Testis (tissue), 3 donors: ENCODE data around the gene CDKN1C. TPM values are rescaled to one million over a fixed set of nuclear protein-coding genes. Genes with fewer than 3 reads are reported as not detected.

Experiments used
- DNase-seq: peaks from one replicate; pipeline ENCODE4 v3.0.0-alpha.2; 2019
- H3K27ac ChIP-seq, 2 donors: fragments of 200-600 bp; sonication (generic); one replicate each; pipeline ENCODE4 v1.5.1; 2019
- H3K27me3 ChIP-seq: fragments of 200-600 bp; sonication (generic); one replicate; pipeline ENCODE4 v1.5.1; 2019
- H3K36me3 ChIP-seq: fragments of 200-600 bp; sonication (generic); one replicate; pipeline ENCODE4 v1.5.1; 2017; ENCODE audit warnings: low read depth; ENCODE audit errors: missing control alignments
- H3K4me1 ChIP-seq: fragments of 200-600 bp; sonication (generic); one replicate; pipeline ENCODE4 v1.5.1; 2019
- H3K4me3 ChIP-seq, 2 donors: fragments of 200-600 bp; sonication (generic); one replicate each; pipeline ENCODE4 v1.5.1; 2017 to 2019
- H3K9me3 ChIP-seq: fragments of 200-600 bp; sonication (generic); one replicate; pipeline ENCODE4 v1.5.1; 2017
- POLR2A ChIP-seq: fragments of 450-650 bp; IDR thresholded peaks from one replicate; pipeline ENCODE4 v1.6.1; 2017; ENCODE audit warnings: antibody characterized with exemption, mild to moderate bottlenecking, moderate library complexity
- WGBS, 2 donors: methylation state at CpG; one replicate each; pipeline ENCODE4 v1.1.5; 2018; 5-methylcytosine and 5-hydroxymethylcytosine counted together
- intact Hi-C: fragments of 100-400 bp; cut with DNase I; formaldehyde crosslinking; loops from one replicate; pipeline ENCODE4 v1.15.1; 2023; ENCODE audit warnings: low total_unique reads
- polyA plus RNA-seq: library from polyadenylated mRNA; stranded (reverse); fragments of 350-450 nt; fragmentation: Illumina TruSeq; extraction: RNeasy Lipid Tissue Mini Kit (QIAGEN cat#74804); gene quantifications from one replicate; pipeline ENCODE4 v1.2.3, GENCODE V29; 2014; ENCODE audit warnings: low read depth, low replicate concordance; ENCODE audit not compliant: insufficient read depth
- total RNA-seq, 2 donors: library from RNA; depleted of rRNA; stranded (reverse); fragments of >200 nt; gene quantifications; one replicate each; pipeline ENCODE4 v1.2.3, GENCODE V29; 2016
- TF ChIP-seq, protein P1 (sequence below), 3 experiments: fragments of 450-650 bp in 2 of 3; fragments of 200-600 bp in 1 of 3; sonication (generic) in 1 of 3; IDR thresholded peaks; one replicate each; pipeline ENCODE4 v1.5.1; 2016 to 2019; ENCODE audit warnings: antibody characterized with exemption in 3 of 3, mild to moderate bottlenecking in 2 of 3, moderate library complexity in 1 of 3

Gene CDKN1C
- total and polyA plus RNA-seq, 3 donors from 2014 or later, result 15.2 to 34.9 (median 24.3) TPM

DNA sequence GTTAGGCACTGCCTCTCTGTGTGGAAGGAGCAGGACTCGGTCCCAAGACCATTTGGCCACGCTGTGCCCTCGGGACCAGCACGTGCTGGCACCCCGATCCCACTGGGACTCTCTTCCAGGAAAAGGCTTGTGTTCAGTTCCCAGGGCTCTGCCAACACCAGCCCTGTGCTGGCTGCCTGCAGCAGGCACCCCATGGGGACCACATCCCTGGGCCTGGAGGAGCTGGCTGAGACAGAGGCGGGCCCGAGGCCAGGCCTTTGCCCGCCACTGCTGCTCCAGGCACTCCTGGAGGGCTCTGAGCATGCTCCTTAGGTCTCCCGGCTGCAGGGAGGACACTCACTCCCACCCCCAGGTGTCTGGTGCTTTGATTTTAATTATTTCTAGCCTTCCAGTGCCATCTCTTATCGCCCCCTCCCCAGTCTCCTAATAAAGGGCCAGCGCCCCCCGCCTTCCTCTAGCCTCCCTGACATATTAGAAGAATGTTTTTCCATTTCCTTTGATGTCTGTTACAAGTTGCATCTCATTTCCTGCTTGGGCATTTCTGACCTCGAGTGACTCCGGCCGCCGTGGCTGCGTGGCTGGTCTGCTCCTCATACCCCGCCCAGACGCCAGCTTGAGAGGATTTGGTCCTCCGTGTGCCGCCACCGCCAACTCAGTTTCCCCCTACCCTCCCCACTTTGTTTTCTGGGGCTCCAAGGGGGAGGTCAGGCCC, 14.4 kb downstream of the CDKN1C start:
- 63 to 72% methylated on average over 20 of the region's 22 CpGs for WGBS, 2 donors
- no peaks in the 10 kb centered on the region for H3K9me3 ChIP-seq
- intact Hi-C loops, result no loop called here
- H3K36me3 ChIP-seq, result no peaks in the 10 kb centered on the region
- H3K4me1 ChIP-seq, result no peaks in the 10 kb centered on the region
- H3K27me3 ChIP-seq, result peaks cover 5% of the 10 kb centered on the region
- H3K27ac ChIP-seq, result no peak overlapping the region
- no peak for DNase-seq
- TF ChIP-seq POLR2A, result no peak
- TF ChIP-seq, protein P1, sequence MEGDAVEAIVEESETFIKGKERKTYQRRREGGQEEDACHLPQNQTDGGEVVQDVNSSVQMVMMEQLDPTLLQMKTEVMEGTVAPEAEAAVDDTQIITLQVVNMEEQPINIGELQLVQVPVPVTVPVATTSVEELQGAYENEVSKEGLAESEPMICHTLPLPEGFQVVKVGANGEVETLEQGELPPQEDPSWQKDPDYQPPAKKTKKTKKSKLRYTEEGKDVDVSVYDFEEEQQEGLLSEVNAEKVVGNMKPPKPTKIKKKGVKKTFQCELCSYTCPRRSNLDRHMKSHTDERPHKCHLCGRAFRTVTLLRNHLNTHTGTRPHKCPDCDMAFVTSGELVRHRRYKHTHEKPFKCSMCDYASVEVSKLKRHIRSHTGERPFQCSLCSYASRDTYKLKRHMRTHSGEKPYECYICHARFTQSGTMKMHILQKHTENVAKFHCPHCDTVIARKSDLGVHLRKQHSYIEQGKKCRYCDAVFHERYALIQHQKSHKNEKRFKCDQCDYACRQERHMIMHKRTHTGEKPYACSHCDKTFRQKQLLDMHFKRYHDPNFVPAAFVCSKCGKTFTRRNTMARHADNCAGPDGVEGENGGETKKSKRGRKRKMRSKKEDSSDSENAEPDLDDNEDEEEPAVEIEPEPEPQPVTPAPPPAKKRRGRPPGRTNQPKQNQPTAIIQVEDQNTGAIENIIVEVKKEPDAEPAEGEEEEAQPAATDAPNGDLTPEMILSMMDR (IDR thresholded peaks at IDR 0.05), result no peak
- H3K4me3 ChIP-seq, result no peak overlapping the region

DNA sequence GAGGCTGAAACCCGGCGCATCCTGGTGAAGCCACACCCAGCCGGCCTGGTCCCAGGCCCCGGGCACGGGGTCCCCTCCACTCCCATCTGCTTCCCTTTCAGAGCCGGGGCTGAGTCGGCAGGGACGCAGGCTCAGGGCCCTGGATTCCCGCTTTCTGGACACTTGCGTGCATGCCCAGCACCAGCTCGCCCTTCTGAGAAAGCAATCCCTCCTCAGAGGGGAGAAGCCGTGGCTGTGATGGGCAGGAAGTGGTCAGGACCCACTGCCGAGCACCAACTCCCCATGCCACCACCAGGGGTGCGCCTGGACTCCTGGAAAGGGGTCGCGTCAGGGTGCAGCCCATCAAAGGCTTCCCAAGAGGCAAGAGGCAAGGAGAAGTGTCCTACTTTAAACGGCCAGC, 15.1 kb downstream of the CDKN1C start:
- TF ChIP-seq POLR2A, result no peak
- TF ChIP-seq, protein P1 (IDR thresholded peaks at IDR 0.05), result no peak
- Histone ChIP-seq H3K27me3 (peaks cover 5% of the 10 kb centered on the region), H3K9me3 (no peaks in the 10 kb centered on the region), H3K4me1 (no peaks in the 10 kb centered on the region), H3K4me3 (no peak overlapping the region), H3K36me3 (no peaks in the 10 kb centered on the region), H3K27ac (no peak overlapping the region)
- intact Hi-C loops, result no loop called here
- 40 to 60% methylated on average over 1 to 17 of the region's 17 CpGs for WGBS, 2 donors
- no peak for DNase-seq

DNA sequence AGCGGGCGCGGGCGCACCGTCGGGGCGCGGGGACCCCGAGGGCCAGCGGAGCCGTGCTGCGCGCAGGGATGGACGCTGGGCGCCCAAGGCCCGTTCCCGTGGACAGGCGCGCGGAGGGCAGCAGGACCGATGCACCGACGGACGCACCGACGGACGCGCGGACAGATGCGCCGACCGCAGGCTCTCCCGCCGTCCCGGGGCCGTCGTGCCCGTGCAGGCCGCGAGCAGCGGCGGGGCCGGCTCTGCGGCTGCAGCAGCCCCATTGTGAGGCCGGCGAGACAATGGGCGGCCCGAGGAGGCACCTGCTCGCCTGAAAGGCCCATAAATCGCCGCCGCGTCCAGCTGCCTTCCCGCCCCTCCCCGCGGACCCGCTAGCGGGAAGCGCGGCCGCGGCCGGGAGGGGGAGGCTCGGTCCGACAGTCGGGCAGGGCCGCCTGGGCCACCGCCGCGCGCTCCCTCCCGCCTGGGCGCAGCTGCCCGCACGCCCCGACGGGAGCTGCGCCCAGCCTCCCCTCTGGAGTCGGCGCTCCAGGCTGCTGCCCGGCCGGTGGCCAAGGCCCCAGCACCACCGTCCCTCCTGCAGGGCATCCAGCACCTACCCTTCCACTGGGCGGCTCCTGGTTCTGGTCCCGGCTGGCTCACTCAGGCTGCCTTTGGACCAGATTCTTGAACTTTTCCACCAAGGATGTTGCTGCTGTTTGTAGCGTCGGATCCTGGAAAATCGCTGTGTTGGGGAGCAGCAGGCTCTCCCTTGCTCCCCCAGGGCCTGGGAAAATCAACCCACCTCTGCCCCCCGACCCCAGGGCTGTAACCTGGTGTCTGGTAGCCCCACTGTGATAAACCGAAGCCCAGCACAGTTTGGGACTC, 15.8 kb downstream of the CDKN1C start:
- intact Hi-C loops, result no loop called here
- DNase-seq, result no peak
- TF ChIP-seq POLR2A, result no peak
- TF ChIP-seq, protein P1 (IDR thresholded peaks at IDR 0.05), result no peak
- Histone ChIP-seq H3K36me3 (no peaks in the 10 kb centered on the region), H3K27me3 (peaks cover 5% of the 10 kb centered on the region), H3K4me3 (no peak overlapping the region), H3K27ac (no peak overlapping the region), H3K9me3 (no peaks in the 10 kb centered on the region), H3K4me1 (no peaks in the 10 kb centered on the region)
- 16 to 17% methylated on average over 8 to 42 of the region's 90 CpGs for WGBS, 2 donors

DNA sequence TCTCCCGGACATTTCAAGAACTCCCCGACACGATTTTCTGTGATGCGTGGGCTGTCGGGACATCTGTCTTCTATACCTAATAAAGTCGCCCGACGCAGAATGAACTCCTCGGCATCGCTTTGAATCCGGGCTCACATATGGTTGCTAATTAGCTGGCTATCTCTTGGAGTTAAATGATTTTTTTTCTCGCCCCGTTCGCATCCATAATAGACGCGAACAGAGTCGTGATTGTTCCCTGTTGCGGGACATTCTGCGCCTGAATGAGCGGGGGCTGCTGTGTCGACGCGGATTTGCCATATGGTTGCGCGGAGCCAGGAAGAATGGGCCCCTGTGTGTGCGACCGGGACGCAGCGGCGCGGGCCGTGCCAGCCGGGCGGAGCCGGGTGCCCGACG, 16.4 kb downstream of the CDKN1C start:
- intact Hi-C loops, result no loop called here
- no peak overlapping the region for H3K4me3 ChIP-seq

More for the DNA sequence above, 16.4 kb downstream of the CDKN1C start:
- H3K36me3 ChIP-seq, result no peaks in the 10 kb centered on the region
- TF ChIP-seq, protein P1 (IDR thresholded peaks at IDR 0.05), result no peak
- no peak for TF ChIP-seq POLR2A
- H3K27ac ChIP-seq, result no peak overlapping the region
- H3K4me1 ChIP-seq, result no peaks in the 10 kb centered on the region
- H3K27me3 ChIP-seq, result peaks cover 5% of the 10 kb centered on the region
- DNase-seq, result no peak
- WGBS, 2 donors, result 9 to 16% methylated on average over 26 to 35 of the region's 37 CpGs
- H3K9me3 ChIP-seq, result no peaks in the 10 kb centered on the region
